Neural progenitor cell (in vitro differentiated cells): Measurements from ENCODE around the gene CHCHD6.

Experiments used
- CTCF ChIP-seq: fragments of 200-600 bp; sonication (generic); IDR thresholded peaks from 2 replicates; pipeline ENCODE4 v1.5.1; 2017; ENCODE audit warnings: antibody characterized with exemption, mild to moderate bottlenecking
- EZH2 ChIP-seq: fragments of 200-600 bp; sonication (generic); IDR thresholded peaks from 2 replicates; pipeline ENCODE4 v1.6.1; 2017; ENCODE audit warnings: antibody characterized with exemption, mild to moderate bottlenecking, moderate library complexity
- EZH2phosphoT487 ChIP-seq: fragments of 200-600 bp; sonication (generic); IDR thresholded peaks from 2 replicates; pipeline ENCODE4 v1.6.1; 2017; ENCODE audit warnings: antibody characterized with exemption

GRCh38 chr3:126989316-126990023 lies 285.4 kb downstream of the CHCHD6 start:
- no peak for TF ChIP-seq CTCF
- no peak for TF ChIP-seq EZH2
- no peak for TF ChIP-seq EZH2phosphoT487
